HepG2 (cell line): ENCODE measurements around the gene TJP3.

Experiments used
- CTCF ChIP-seq: sonication (generic); formaldehyde crosslinking; IDR thresholded peaks from 2 replicates; pipeline ENCODE4 v1.5.0; 2020; ENCODE audit warnings: mild to moderate bottlenecking, missing genetic modification reagents, moderate library complexity
- GTF3A ChIP-seq: sonication (generic); formaldehyde crosslinking; conservative IDR thresholded peaks from 2 replicates; pipeline ENCODE4 v1.4.0; 2020; ENCODE audit warnings: mild to moderate bottlenecking, missing genetic modification reagents
- MAFK ChIP-seq, 2 experiments: IDR thresholded peaks in 1 of 2; conservative IDR thresholded peaks in 1 of 2; 2 replicates each; pipeline ENCODE4 v1.6.1; 2011; ENCODE audit warnings: improper control_type of control experiment in 2 of 2, low read length in 2 of 2
- MXD3 ChIP-seq: IDR thresholded peaks from 2 replicates; pipeline ENCODE4 v1.6.1; 2016; ENCODE audit warnings: mild to moderate bottlenecking, missing biosample characterization, missing genetic modification reagents
- NR3C1 ChIP-seq: sonication (generic); formaldehyde crosslinking; IDR thresholded peaks from 2 replicates; pipeline ENCODE4 v1.4.0; 2020; ENCODE audit warnings: missing genetic modification reagents
- ZNF274 ChIP-seq: sonication (generic); formaldehyde crosslinking; IDR thresholded peaks from 2 replicates; pipeline ENCODE4 v1.5.1; 2020; ENCODE audit warnings: mild to moderate bottlenecking, missing genetic modification reagents
- ZNF646 ChIP-seq: sonication (generic); formaldehyde crosslinking; IDR thresholded peaks from 2 replicates; pipeline ENCODE4 v1.9.0; 2021; ENCODE audit warnings: mild to moderate bottlenecking, missing genetic modification reagents

- TF ChIP-seq MXD3: no peak
- no peak for TF ChIP-seq NR3C1 (CRISPR knock-in tag)
- no peak for TF ChIP-seq CTCF
- TF ChIP-seq ZNF274: no peak
- no peak for TF ChIP-seq MAFK (conservative IDR thresholded peaks at IDR 0.05 in 1 of 2, IDR thresholded peaks at IDR 0.05 in 1 of 2; ENCODE audit: low read length in 2 of 2)
- no peak for TF ChIP-seq ZNF646 (CRISPR knock-in tag)
- TF ChIP-seq GTF3A (CRISPR knock-in tag): no peak
These were observed 52.7 kb downstream of the TJP3 start for GRCh38 chr19:3760871-3761361.
